K562 treated with DMSO at 1 percent for 24 hours (cell line): Measurements from ENCODE around the gene UBL3. TPM values are rescaled to one million over a fixed set of nuclear protein-coding genes. Genes with fewer than 3 reads are reported as not detected.

Experiments used
- total RNA-seq: library from RNA; unstranded; fragments of 300-600 nt; gene quantifications from 2 replicates; pipeline ENCODE4 v1.2.3, GENCODE V29; 2022; ENCODE audit warnings: low read depth; ENCODE audit not compliant: insufficient read depth

Gene UBL3, protein sequence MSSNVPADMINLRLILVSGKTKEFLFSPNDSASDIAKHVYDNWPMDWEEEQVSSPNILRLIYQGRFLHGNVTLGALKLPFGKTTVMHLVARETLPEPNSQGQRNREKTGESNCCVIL
- 4.0 and 4.2 TPM in 2 replicates for total RNA-seq

DNA sequence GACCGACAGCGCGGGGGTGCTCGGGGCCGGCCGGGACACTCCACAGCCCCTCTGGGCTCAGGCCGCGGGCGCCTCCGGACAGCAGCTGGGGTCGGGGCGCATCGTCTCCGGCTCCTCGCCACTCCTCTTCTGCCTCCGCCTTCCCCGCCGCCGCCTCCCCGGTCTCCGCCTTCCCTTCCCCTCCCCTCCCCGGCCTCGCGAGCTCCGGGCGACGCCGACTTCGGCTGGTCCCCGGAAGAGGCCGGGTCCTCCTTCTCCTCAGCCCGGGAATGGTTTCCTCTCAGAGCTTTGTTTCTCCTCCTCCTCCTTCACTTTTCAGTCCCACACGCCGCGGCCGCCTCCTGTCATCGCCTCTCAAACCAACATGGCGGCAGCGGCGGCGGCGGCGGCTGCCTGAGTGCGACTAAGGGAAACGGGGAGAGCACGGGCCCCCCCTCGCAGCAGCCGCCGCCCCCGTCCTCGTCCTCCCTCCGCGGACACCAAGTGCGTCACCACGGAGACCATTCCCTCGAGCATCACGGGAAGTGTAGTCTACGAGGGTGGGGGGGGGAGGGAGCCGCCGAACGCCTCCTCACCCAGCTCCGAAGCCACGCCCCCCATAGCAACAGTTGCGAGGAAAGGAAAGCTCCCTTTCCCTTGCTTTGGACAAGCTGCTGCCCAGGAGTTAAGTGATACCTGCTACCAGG is at the start of gene UBL3:
UBL3 (minus strand) TSS at position 405 of the 686 bp plus-strand sequence. CDS start 1,079 bp downstream, outside the sequence.

